GM18870 (cell line): ENCODE data around the gene PSAT1.

Experiments
- ATAC-seq: cut with Tn5 transposase; IDR thresholded peaks from one replicate; pipeline ENCODE4 v1.9.1; 2021; ENCODE audit warnings: moderate library complexity; ENCODE audit not compliant: unreplicated experiment

PSAT1 gene

DNA sequence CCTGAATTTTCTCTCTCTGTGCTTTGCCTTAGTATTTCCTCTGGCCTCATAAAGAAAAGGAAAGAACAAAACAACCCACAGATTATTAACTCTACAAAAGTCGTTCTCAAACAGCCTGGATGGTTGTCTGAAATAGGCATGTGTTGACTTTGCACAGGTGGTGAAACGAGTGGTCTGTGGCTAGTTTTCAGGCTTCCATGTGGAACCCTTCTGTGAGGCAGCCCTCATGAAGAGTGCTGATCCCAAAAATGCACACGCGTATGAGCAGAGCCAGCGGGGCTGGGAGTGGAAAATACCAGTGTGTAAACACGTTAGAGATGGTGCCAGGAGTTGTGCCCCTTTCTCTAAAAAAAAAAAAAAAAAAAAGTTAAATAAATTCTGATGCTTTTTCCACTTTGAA lies 4.9 kb upstream of the PSAT1 start:
- ATAC-seq, result no peak

- no peak for ATAC-seq
Measured at GRCh38 chr9:78292716-78293497, 4.0 kb upstream of the PSAT1 start.

GRCh38 chr9:78294290-78295176 lies 2.4 kb upstream of the PSAT1 start:
- no peak for ATAC-seq

- no peak for ATAC-seq
Measured at GRCh38 chr9:78295177-78295575, 1.7 kb upstream of the PSAT1 start.

- ATAC-seq, result no peak
Measured at GRCh38 chr9:78295731-78296130, 1.2 kb upstream of the PSAT1 start.

DNA sequence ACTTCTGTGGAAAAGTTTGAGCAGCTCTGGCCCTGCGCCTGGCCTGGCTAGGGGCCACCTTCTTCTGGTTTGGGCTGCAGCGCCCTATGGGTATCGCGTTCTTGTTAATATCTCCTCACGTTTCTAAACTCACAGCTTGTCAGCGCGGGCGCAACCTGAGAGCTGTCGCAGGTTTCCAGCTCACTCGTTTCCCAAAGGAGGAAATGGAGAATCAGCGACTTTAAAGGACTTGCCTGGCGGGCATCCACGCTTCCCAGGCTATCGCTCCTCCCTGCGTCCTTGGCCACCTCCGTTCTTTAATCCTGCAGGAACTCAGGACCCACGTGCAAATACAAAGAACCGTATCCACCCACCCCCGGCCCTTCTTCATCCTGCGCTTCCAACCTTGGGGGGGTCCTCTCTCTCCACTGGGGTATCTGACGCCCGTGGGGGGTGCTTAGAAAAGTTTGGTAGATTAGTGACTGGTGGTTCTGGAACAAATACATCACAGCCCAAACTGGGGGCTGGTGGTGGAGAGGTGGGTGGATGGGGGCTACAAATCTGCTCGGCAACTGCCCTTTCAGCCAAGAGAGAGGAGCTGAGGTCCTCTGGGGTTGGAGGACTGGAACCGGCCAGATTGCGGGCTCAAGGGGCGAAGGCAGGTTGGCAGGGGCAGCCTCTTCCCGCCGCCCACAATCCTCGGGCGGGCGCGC lies 578 bp upstream of the PSAT1 start:
- no peak for ATAC-seq

GRCh38 chr9:78297672-78297961 lies 692 bp downstream of the PSAT1 start:
- peak; percentile 55 for ATAC-seq

- ATAC-seq, result no peak
Measured at GRCh38 chr9:78298046-78298765, 1.3 kb downstream of the PSAT1 start.

DNA sequence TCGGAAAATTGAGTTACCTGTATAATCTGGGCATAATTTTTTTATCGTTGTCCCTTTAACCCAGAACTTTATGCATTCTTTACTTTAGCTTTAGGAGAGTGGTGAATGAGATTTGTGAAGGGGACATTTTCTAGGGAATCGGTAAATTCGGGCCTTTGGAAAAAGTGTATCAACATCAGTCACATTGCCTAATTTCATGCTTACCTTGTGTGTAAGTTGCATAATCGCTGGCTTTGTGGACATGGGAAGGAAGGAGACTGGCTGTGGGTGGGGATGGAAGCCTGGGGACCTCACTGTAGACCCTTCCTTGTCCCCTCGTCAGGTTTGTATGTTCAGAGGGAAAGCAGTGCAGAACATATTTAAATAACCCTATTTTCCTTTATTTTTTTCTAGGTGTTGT lies 3.3 kb downstream of the PSAT1 start:
- no peak for ATAC-seq

DNA sequence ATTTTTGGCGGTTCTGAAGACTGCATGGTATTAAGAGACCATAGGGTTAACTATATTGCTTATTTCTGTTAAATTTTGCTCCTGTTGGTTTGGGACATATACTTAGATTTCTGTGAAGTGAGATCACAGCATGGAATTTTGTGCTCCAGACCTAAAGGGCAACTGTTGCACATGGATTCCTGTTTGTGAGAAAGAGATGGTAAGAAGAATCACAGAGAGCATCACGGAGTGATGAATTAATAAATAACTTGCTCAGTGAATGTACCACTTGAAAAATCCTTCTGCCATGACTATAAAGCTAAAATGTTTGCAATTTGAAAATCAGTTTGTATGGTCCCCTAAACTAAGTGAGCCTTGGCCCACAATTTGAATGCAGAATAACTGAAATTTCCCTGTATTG lies 4.5 kb downstream of the PSAT1 start:
- ATAC-seq, result no peak

DNA sequence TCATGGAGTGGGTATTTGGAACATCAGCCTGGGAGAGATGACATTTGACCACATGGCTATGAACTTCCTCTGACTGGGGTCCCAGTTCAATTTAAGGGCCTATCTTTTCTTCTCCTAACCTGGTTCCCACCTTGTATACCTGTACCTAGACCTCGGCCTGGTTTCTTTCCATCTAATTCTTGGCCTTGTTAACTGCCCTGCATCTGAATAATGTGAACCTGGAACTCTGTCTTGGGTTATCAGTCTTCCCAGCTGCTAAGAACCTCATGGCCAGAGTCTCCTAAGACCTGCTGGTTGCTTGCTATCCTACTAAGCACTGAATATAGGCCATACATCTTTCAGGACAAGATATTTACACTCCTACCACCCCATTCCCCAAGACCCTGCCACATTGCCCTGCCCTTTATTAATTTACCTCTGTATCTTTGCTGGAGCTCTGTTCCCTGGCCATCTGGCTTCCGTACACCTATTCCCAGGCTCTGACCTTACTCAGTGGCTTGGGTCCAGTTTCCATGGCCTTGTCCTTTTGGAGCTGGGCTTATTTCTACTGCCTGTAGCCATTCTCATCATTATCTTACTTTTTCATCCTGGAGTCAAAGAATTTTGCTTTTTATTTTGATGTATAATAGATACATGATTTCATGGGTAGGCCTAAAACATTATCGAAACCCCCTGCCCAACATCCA lies 6.6 kb downstream of the PSAT1 start:
- no peak for ATAC-seq

DNA sequence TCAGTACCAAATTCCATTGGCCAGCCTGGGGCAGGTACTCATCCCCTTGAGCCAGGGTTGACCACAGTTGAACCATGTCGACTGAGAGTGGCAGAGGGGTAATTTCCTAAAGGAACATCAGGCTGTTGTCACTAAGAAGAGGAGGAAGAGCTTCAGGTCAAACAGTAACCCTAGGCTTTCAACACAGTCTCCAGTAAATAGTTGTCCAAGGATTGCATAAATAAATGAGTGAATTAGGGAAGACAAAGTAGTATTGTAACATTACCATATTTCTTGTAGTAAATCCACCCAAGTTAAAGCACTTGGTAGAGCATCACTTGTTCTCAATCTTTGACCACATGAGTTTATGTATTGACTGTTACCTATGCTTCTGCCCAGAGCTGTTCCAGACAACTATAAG lies 7.4 kb downstream of the PSAT1 start:
- ATAC-seq, result no peak

- ATAC-seq, result no peak
Measured at GRCh38 chr9:78306222-78307076, 9.5 kb downstream of the PSAT1 start.

- no peak for ATAC-seq
Measured at GRCh38 chr9:78307360-78307759, 10.4 kb downstream of the PSAT1 start.

GRCh38 chr9:78309066-78309465 lies 12.1 kb downstream of the PSAT1 start:
- ATAC-seq, result no peak

- ATAC-seq, result no peak
Measured at GRCh38 chr9:78311075-78311474, 14.2 kb downstream of the PSAT1 start.

DNA sequence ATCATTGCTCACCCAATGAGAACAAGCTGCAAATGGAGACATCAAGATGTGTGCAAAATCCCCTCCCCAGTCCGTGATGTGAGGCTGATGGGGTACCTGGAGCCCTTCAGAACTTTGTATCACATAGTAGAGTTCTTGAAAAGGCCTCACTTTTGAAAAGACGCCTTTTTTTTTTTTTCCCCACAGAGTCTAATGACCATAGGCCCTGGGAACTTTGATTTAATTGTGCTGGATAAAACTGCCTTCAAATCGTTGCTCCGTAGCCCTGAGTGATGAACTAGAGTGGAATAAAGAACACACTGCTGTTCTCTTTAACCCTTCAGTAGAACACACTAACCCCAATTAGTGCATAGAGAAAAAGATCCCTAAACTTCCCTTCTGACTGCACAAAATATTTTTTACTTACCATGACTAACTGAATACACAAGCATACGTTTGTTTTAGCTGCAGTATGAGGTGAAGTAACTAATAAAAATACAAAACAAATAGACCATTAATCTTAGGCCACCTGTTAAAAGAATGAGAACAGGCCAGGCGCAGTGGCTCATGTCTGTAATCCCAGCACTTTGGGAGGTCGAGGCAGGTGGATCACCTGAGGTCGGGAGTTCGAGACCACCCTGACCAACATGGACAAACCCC lies 15.1 kb downstream of the PSAT1 start:
- no peak for ATAC-seq

GRCh38 chr9:78314550-78314949 lies 17.6 kb downstream of the PSAT1 start:
- no peak for ATAC-seq
